ENCODE data around the gene FAM170B. TPM values are rescaled to one million over a fixed set of nuclear protein-coding genes. Genes with fewer than 3 reads are reported as not detected.

FAM170B gene
- total and polyA plus RNA-seq, 9 of the 15 experiments (the other 6 are each of a cell fraction or from before 2014, with no cell fraction given): 0.11 to 0.21 TPM; not detected in 7

DNA sequence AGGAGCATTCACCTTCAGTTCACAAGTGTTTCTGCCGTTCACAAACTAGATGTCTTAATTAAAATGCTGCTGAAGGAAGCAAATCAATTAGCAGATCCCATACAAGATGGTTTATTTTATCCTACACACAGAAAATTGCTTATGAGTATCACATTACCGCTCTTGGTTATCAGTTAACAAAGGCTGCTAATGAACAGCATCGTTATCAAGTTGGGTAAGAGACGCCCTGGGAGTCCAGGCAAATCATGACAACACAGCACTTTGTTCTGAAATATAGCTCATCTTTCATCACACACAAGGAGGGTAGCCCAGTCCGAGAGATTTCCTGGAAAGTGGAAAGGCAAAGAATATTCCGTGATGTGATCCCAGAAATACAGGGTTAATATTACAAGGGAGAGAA, 20.8 kb upstream of the FAM170B start (continued):
- TF ChIP-seq, protein P1, sequence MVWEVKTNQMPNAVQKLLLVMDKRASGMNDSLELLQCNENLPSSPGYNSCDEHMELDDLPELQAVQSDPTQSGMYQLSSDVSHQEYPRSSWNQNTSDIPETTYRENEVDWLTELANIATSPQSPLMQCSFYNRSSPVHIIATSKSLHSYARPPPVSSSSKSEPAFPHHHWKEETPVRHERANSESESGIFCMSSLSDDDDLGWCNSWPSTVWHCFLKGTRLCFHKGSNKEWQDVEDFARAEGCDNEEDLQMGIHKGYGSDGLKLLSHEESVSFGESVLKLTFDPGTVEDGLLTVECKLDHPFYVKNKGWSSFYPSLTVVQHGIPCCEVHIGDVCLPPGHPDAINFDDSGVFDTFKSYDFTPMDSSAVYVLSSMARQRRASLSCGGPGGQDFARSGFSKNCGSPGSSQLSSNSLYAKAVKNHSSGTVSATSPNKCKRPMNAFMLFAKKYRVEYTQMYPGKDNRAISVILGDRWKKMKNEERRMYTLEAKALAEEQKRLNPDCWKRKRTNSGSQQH (CRISPR knock-in tag; IDR thresholded peaks at IDR 0.05): no peak
- TF ChIP-seq CBFA2T2 (conservative IDR thresholded peaks at IDR 0.05) (peak; percentile 38; the same call in 1 of the 2 replicates), RNF2 (IDR thresholded peaks at IDR 0.05) (no peak), RFX7 (CRISPR knock-in tag; IDR thresholded peaks at IDR 0.05) (no peak), DPF2 (IDR thresholded peaks at IDR 0.05) (peak; percentile 72; the same call in 1 of the 2 replicates), CEBPB (tag; IDR thresholded peaks at IDR 0.05) (peak; percentile 90), MEIS2 (IDR thresholded peaks at IDR 0.05; ENCODE audit: partially characterized antibody) (peak; percentile 93), SIX5 (IDR thresholded peaks at IDR 0.05; ENCODE audit: borderline replicate concordance in 1 of 2, insufficient read depth in 1 of 2, low read depth in 1 of 2, low read length in 2 of 2) (no peak)
- TF ChIP-seq, protein P2, sequence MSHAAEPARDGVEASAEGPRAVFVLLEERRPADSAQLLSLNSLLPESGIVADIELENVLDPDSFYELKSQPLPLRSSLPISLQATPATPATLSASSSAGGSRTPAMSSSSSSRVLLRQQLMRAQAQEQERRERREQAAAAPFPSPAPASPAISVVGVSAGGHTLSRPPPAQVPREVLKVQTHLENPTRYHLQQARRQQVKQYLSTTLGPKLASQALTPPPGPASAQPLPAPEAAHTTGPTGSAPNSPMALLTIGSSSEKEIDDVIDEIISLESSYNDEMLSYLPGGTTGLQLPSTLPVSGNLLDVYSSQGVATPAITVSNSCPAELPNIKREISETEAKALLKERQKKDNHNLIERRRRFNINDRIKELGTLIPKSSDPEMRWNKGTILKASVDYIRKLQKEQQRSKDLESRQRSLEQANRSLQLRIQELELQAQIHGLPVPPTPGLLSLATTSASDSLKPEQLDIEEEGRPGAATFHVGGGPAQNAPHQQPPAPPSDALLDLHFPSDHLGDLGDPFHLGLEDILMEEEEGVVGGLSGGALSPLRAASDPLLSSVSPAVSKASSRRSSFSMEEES (CRISPR knock-in tag; IDR thresholded peaks at IDR 0.05): no peak

Measured in K562 (cell line).